ENCODE data around the gene GPR63.

Gene GPR63

DNA sequence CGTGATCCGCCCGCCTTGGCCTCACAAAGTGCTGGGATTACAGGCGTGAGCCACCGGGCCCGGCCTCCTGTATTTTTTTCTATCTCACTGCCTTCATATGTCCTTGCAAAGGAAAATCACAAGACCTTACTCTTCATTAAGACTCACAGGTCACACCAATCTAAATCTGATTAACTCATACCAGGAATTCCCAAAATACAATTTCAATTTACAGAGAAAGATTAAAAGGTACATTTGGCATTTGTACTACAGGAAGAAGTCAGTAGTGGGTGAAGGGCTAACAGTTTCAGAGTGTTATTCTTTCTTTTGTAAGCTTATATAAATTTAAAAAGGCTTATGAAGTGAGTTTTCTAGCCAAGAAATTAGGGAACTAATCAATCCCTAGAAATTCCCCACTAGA is 87.4 kb downstream of the GPR63 start:
- no peak for DNase-seq
